ENCODE results near the gene CXXC1. TPM values are rescaled to one million over a fixed set of nuclear protein-coding genes. Genes with fewer than 3 reads are reported as not detected.

CXXC1 gene
- total RNA-seq, 1 experiment from 2014 or later, result 43.0 TPM

DNA sequence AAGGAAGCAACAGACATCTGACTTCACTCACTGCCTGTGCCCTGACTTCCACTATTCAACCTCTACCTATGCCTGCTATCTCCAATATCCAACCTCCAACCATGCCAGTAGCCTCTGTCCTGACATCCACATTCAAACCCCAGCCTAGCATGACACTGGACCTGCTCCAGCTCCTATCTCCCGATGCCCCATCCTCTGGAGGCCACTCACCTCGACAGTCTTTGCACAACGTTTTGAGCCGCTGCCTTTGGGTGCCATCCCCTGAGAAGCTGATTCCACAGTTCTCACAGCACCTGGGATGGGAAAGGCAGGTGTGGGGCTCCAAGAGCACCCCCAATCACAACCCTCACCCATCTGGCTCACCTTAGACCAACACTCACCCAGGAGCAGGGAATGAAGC lies 11.0 kb downstream of the CXXC1 start:
- Histone ChIP-seq H3K79me2 (ENCODE audit: low read length) (peaks cover 33% of the 10 kb centered on the region), H3K4me1 (ENCODE audit: low read length) (peaks cover 19% of the 10 kb centered on the region), H3K27me3 (ENCODE audit: low read length) (no peaks in the 10 kb centered on the region), H3K4me2 (ENCODE audit: low read depth, low read length, poor library complexity, severe bottlenecking) (no peak overlapping the region), H3K27ac (ENCODE audit: low read length) (no peak overlapping the region), H3K9me3 (ENCODE audit: low read length) (no peaks in the 10 kb centered on the region), H3K4me3 (ENCODE audit: low read length) (no peak overlapping the region), H3K9me2 (replicated peaks; ENCODE audit: insufficient read depth, low read length) (no peaks in the 10 kb centered on the region), H4K20me1 (ENCODE audit: insufficient read depth, low read depth, low read length) (no peaks in the 10 kb centered on the region), H3K9ac (ENCODE audit: low read length) (no peak overlapping the region), H2AFZ (ENCODE audit: low read length) (no peak overlapping the region), H3K36me3 (ENCODE audit: insufficient read depth, low read length) (peaks cover 43% of the 10 kb centered on the region)
- DNase-seq, result no peak

- Histone ChIP-seq H2AFZ (ENCODE audit: low read length) (no peak overlapping the region), H3K9ac (ENCODE audit: low read length) (no peak overlapping the region), H3K4me1 (ENCODE audit: low read length) (peaks cover 18% of the 10 kb centered on the region), H4K20me1 (ENCODE audit: insufficient read depth, low read depth, low read length) (no peaks in the 10 kb centered on the region), H3K4me2 (ENCODE audit: low read depth, low read length, poor library complexity, severe bottlenecking) (no peak overlapping the region), H3K27ac (ENCODE audit: low read length) (no peak overlapping the region), H3K79me2 (ENCODE audit: low read length) (peaks cover 26% of the 10 kb centered on the region), H3K27me3 (ENCODE audit: low read length) (no peaks in the 10 kb centered on the region), H3K9me3 (ENCODE audit: low read length) (no peaks in the 10 kb centered on the region), H3K36me3 (ENCODE audit: insufficient read depth, low read length) (peaks cover 47% of the 10 kb centered on the region), H3K4me3 (ENCODE audit: low read length) (no peak overlapping the region), H3K9me2 (replicated peaks; ENCODE audit: insufficient read depth, low read length) (no peaks in the 10 kb centered on the region)
- DNase-seq, result no peak
Observed at GRCh38 chr18:50275503-50276036, 11.9 kb downstream of the CXXC1 start.

GRCh38 chr18:50274941-50275340 lies 12.6 kb downstream of the CXXC1 start:
- no peak for DNase-seq
- no peaks in the 10 kb centered on the region for H3K9me2 ChIP-seq (replicated peaks; ENCODE audit: insufficient read depth, low read length)
- peaks cover 47% of the 10 kb centered on the region for H3K36me3 ChIP-seq (ENCODE audit: insufficient read depth, low read length)
- H3K79me2 ChIP-seq (ENCODE audit: low read length), result peaks cover 20% of the 10 kb centered on the region
- H4K20me1 ChIP-seq (ENCODE audit: insufficient read depth, low read depth, low read length), result no peaks in the 10 kb centered on the region
- H3K9ac ChIP-seq (ENCODE audit: low read length), result no peak overlapping the region
- H3K4me3 ChIP-seq (ENCODE audit: low read length), result no peak overlapping the region
- H3K27me3 ChIP-seq (ENCODE audit: low read length), result no peaks in the 10 kb centered on the region
- H3K27ac ChIP-seq (ENCODE audit: low read length), result no peak overlapping the region
- H3K4me2 ChIP-seq (ENCODE audit: low read depth, low read length, poor library complexity, severe bottlenecking), result no peak overlapping the region
- peaks cover 12% of the 10 kb centered on the region for H3K4me1 ChIP-seq (ENCODE audit: low read length)
- no peaks in the 10 kb centered on the region for H3K9me3 ChIP-seq (ENCODE audit: low read length)
- H2AFZ ChIP-seq (ENCODE audit: low read length), result no peak overlapping the region

DNA sequence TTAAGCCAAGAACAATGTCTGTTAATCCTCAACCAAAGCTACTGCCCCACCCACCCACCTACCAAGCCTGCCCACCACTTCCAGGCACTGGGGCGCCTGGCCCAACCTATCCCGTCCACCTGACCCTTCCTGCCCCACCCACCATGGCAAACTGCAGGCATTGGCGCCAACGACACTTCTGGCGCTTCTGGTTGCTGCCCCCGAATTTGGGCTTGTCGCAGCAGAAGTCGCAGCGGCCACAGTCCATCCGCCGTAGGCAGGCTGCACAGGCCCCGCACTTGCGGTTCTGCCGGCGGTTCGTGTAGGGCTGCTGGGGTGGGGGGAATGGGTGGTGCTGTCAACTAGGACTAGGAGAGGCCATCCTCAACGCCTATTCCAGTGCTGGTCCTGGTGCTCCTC lies 13.4 kb downstream of the CXXC1 start:
- Histone ChIP-seq H3K9me2 (replicated peaks; ENCODE audit: insufficient read depth, low read length) (no peaks in the 10 kb centered on the region), H3K79me2 (ENCODE audit: low read length) (peaks cover 11% of the 10 kb centered on the region), H3K36me3 (ENCODE audit: insufficient read depth, low read length) (peaks cover 39% of the 10 kb centered on the region), H2AFZ (ENCODE audit: low read length) (no peak overlapping the region), H3K9me3 (ENCODE audit: low read length) (no peaks in the 10 kb centered on the region), H3K4me1 (ENCODE audit: low read length) (peaks cover 7% of the 10 kb centered on the region), H3K4me3 (ENCODE audit: low read length) (no peak overlapping the region), H4K20me1 (ENCODE audit: insufficient read depth, low read depth, low read length) (no peaks in the 10 kb centered on the region), H3K4me2 (ENCODE audit: low read depth, low read length, poor library complexity, severe bottlenecking) (no peak overlapping the region), H3K27me3 (ENCODE audit: low read length) (no peaks in the 10 kb centered on the region), H3K27ac (ENCODE audit: low read length) (no peak overlapping the region), H3K9ac (ENCODE audit: low read length) (no peak overlapping the region)
- no peak for DNase-seq

DNA sequence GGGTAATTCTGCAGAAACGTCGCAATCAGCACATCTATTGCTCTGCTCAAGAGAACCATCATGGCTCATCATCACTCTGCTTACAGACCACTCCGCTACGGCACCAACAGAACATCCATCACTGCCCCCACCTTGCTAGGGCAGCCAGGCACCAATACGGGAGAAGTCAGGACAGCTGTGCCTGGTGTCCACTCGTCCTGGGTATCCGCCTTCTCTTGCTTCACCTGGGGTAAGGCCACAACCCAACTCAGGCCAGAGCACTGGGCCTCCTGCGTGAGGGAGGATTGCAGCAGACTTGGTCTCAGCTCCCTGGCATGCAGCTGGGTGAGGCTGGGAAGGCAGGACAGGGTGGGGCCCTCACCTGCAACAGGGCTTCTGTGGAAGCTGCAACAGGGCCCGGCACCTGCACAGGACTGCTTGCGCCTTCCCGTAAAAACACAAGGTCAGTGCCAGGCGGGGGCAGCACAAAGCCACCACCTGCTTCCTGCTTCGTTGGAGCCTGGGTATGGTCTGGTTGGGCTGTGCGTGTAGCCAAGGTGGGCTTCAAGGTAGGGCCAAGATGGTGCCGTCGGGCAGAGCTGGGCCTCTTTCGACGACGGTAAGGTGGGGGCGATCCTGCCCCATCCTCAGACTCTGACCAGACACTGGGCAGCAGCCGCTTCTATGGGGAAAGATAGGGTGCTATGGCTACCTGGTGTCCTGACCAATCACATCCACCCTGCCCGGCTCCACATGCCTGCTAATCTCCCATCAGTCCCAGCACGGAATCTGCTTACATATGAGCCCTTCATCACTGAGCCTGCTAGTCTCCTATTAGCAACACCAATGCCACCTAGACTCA lies 14.1 kb downstream of the CXXC1 start:
- Histone ChIP-seq H2AFZ (ENCODE audit: low read length) (no peak overlapping the region), H3K4me3 (ENCODE audit: low read length) (no peak overlapping the region), H3K9ac (ENCODE audit: low read length) (no peak overlapping the region)

GRCh38 chr18:50272568-50272967 lies 14.9 kb downstream of the CXXC1 start:
- Histone ChIP-seq H3K9me2 (replicated peaks; ENCODE audit: insufficient read depth, low read length) (no peaks in the 10 kb centered on the region), H3K36me3 (ENCODE audit: insufficient read depth, low read length) (peaks cover 26% of the 10 kb centered on the region), H3K9me3 (ENCODE audit: low read length) (no peaks in the 10 kb centered on the region), H3K27me3 (ENCODE audit: low read length) (no peaks in the 10 kb centered on the region), H4K20me1 (ENCODE audit: insufficient read depth, low read depth, low read length) (no peaks in the 10 kb centered on the region), H3K9ac (ENCODE audit: low read length) (no peak overlapping the region), H3K4me2 (ENCODE audit: low read depth, low read length, poor library complexity, severe bottlenecking) (no peak overlapping the region), H3K4me1 (ENCODE audit: low read length) (peaks cover 18% of the 10 kb centered on the region), H3K27ac (ENCODE audit: low read length) (no peak overlapping the region), H2AFZ (ENCODE audit: low read length) (no peak overlapping the region), H3K79me2 (ENCODE audit: low read length) (no peaks in the 10 kb centered on the region), H3K4me3 (ENCODE audit: low read length) (no peak overlapping the region)
- DNase-seq, result no peak

More for the DNA sequence above, 14.1 kb downstream of the CXXC1 start:
- H3K36me3 ChIP-seq (ENCODE audit: insufficient read depth, low read length), result peaks cover 33% of the 10 kb centered on the region
- no peaks in the 10 kb centered on the region for H3K27me3 ChIP-seq (ENCODE audit: low read length)
- H3K27ac ChIP-seq (ENCODE audit: low read length), result no peak overlapping the region
- no peaks in the 10 kb centered on the region for H3K9me3 ChIP-seq (ENCODE audit: low read length)
- no peaks in the 10 kb centered on the region for H3K9me2 ChIP-seq (replicated peaks; ENCODE audit: insufficient read depth, low read length)
- H3K79me2 ChIP-seq (ENCODE audit: low read length), result peaks cover 5% of the 10 kb centered on the region
- no peak overlapping the region for H3K4me2 ChIP-seq (ENCODE audit: low read depth, low read length, poor library complexity, severe bottlenecking)
- DNase-seq, result no peak
- H3K4me1 ChIP-seq (ENCODE audit: low read length), result peaks cover 10% of the 10 kb centered on the region
- no peaks in the 10 kb centered on the region for H4K20me1 ChIP-seq (ENCODE audit: insufficient read depth, low read depth, low read length)

- Histone ChIP-seq H4K20me1 (ENCODE audit: insufficient read depth, low read depth, low read length) (no peaks in the 10 kb centered on the region), H3K9me2 (replicated peaks; ENCODE audit: insufficient read depth, low read length) (no peaks in the 10 kb centered on the region), H3K9me3 (ENCODE audit: low read length) (no peaks in the 10 kb centered on the region), H3K4me3 (ENCODE audit: low read length) (peak overlapping the region; percentile 66), H3K27ac (ENCODE audit: low read length) (peak overlapping the region; percentile 34), H3K4me1 (ENCODE audit: low read length) (peaks cover 36% of the 10 kb centered on the region), H2AFZ (ENCODE audit: low read length) (peak overlapping the region; percentile 51; the same call in 1 of the 2 replicates), H3K27me3 (ENCODE audit: low read length) (no peaks in the 10 kb centered on the region), H3K9ac (ENCODE audit: low read length) (peak overlapping the region; percentile 71), H3K4me2 (ENCODE audit: low read depth, low read length, poor library complexity, severe bottlenecking) (peak overlapping the region; percentile 77), H3K36me3 (ENCODE audit: insufficient read depth, low read length) (peaks cover 10% of the 10 kb centered on the region; the same call in 1 of the 2 replicates), H3K79me2 (ENCODE audit: low read length) (no peaks in the 10 kb centered on the region)
- peak; percentile 96 for DNase-seq
Observed at GRCh38 chr18:50268022-50268747, 19.3 kb downstream of the CXXC1 start.

- Histone ChIP-seq H3K9ac (ENCODE audit: low read length) (peak within 1 kb of the TSS; percentile 68), H2AFZ (ENCODE audit: low read length) (peak within 1 kb of the TSS; percentile 79), H3K9me3 (ENCODE audit: low read length) (no peaks in the 10 kb centered on the region), H3K27me3 (ENCODE audit: low read length) (no peaks in the 10 kb centered on the region), H3K27ac (ENCODE audit: low read length) (peak within 1 kb of the TSS; percentile 34), H3K4me3 (ENCODE audit: low read length) (peak within 1 kb of the TSS; percentile 74), H3K36me3 (ENCODE audit: insufficient read depth, low read length) (peaks cover 4% of the 10 kb centered on the region; the same call in 1 of the 2 replicates), H3K4me1 (ENCODE audit: low read length) (peaks cover 36% of the 10 kb centered on the region), H3K79me2 (ENCODE audit: low read length) (no peaks in the 10 kb centered on the region), H3K4me2 (ENCODE audit: low read depth, low read length, poor library complexity, severe bottlenecking) (peak within 1 kb of the TSS; percentile 77), H4K20me1 (ENCODE audit: insufficient read depth, low read depth, low read length) (no peaks in the 10 kb centered on the region), H3K9me2 (replicated peaks; ENCODE audit: insufficient read depth, low read length) (no peaks in the 10 kb centered on the region)
- DNase-seq, result peak; percentile 97
Observed at GRCh38 chr18:50266248-50266704, 21.2 kb downstream of the CXXC1 start, which contains the start of gene CFAP53. CFAP53 (minus strand) TSS chr18:50266495; CDS start chr18:50266404, 91 bp downstream.

Measured in Karpas-422 (cell line).